HL-60 (cell line): ENCODE results near the gene CORO2A.

Experiments
- DNase-seq, 2 experiments: peaks; one replicate each; pipeline ENCODE4 v3.0.0-alpha.2; 2010 to 2020; ENCODE audit warnings: low read depth in 1 of 2, low spot score in 1 of 2
- H3K27ac ChIP-seq: fragments of 250-450 bp; sonication (Bioruptor Pico); replicated peaks from 2 replicates; pipeline ENCODE4 v1.5.1; 2020; ENCODE audit warnings: mild to moderate bottlenecking, moderate library complexity
- H3K27me3 ChIP-seq: fragments of 250-450 bp; sonication (Bioruptor Pico); 2 replicates; pipeline ENCODE4 v1.5.1; 2021; ENCODE audit warnings: mild to moderate bottlenecking, moderate library complexity; ENCODE audit not compliant: insufficient read depth, poor library complexity, severe bottlenecking
- H3K4me3 ChIP-seq: replicated peaks from 2 replicates; pipeline ENCODE4 v1.5.1; 2011; ENCODE audit warnings: mild to moderate bottlenecking, control low read depth, low read length; ENCODE audit not compliant: insufficient read depth
- GABPA ChIP-seq: IDR thresholded peaks from 2 replicates; pipeline ENCODE4 v1.6.1; 2012; ENCODE audit warnings: low read depth
- POLR2AphosphoS5 ChIP-seq: IDR thresholded peaks from 2 replicates; pipeline ENCODE4 v1.6.1; 2012; ENCODE audit warnings: low read depth
- SPI1 ChIP-seq: IDR thresholded peaks from 2 replicates; pipeline ENCODE4 v1.6.1; 2012; ENCODE audit warnings: low read depth, mild to moderate bottlenecking, borderline replicate concordance
- TF ChIP-seq, protein P1 (sequence below): IDR thresholded peaks from 2 replicates; pipeline ENCODE4 v1.6.1; 2012; ENCODE audit warnings: low read depth; ENCODE audit not compliant: insufficient replicate concordance
- TF ChIP-seq, protein P2 (sequence below): IDR thresholded peaks from one replicate; pipeline ENCODE4 v1.5.1; 2011; ENCODE audit warnings: low read length, control low read depth, inconsistent platforms; ENCODE audit not compliant: insufficient read depth

The CORO2A gene

DNA sequence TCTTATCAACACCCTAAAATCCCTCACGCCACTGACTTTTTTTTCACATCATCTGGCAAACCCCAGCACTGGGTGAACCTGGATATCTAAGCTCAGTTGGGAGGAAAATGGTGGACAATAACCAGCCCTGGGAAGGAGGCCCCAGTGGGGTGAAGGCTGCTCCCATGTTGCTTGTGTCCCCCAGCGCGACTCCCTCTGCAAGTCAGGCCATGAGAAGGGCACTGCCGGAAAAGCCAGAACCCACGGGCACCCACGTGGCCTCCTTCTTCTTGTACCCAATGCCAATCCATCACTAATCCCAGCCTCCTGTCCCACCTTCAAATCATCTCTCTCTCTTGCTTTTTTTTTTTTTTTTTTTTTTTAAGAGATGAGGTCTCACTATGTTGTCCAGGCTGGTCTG is 11.4 kb downstream of the CORO2A start:
- TF ChIP-seq, protein P1, sequence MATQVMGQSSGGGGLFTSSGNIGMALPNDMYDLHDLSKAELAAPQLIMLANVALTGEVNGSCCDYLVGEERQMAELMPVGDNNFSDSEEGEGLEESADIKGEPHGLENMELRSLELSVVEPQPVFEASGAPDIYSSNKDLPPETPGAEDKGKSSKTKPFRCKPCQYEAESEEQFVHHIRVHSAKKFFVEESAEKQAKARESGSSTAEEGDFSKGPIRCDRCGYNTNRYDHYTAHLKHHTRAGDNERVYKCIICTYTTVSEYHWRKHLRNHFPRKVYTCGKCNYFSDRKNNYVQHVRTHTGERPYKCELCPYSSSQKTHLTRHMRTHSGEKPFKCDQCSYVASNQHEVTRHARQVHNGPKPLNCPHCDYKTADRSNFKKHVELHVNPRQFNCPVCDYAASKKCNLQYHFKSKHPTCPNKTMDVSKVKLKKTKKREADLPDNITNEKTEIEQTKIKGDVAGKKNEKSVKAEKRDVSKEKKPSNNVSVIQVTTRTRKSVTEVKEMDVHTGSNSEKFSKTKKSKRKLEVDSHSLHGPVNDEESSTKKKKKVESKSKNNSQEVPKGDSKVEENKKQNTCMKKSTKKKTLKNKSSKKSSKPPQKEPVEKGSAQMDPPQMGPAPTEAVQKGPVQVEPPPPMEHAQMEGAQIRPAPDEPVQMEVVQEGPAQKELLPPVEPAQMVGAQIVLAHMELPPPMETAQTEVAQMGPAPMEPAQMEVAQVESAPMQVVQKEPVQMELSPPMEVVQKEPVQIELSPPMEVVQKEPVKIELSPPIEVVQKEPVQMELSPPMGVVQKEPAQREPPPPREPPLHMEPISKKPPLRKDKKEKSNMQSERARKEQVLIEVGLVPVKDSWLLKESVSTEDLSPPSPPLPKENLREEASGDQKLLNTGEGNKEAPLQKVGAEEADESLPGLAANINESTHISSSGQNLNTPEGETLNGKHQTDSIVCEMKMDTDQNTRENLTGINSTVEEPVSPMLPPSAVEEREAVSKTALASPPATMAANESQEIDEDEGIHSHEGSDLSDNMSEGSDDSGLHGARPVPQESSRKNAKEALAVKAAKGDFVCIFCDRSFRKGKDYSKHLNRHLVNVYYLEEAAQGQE = no peak
- TF ChIP-seq POLR2AphosphoS5 = no peak
- TF ChIP-seq, protein P2, sequence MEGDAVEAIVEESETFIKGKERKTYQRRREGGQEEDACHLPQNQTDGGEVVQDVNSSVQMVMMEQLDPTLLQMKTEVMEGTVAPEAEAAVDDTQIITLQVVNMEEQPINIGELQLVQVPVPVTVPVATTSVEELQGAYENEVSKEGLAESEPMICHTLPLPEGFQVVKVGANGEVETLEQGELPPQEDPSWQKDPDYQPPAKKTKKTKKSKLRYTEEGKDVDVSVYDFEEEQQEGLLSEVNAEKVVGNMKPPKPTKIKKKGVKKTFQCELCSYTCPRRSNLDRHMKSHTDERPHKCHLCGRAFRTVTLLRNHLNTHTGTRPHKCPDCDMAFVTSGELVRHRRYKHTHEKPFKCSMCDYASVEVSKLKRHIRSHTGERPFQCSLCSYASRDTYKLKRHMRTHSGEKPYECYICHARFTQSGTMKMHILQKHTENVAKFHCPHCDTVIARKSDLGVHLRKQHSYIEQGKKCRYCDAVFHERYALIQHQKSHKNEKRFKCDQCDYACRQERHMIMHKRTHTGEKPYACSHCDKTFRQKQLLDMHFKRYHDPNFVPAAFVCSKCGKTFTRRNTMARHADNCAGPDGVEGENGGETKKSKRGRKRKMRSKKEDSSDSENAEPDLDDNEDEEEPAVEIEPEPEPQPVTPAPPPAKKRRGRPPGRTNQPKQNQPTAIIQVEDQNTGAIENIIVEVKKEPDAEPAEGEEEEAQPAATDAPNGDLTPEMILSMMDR = no peak
- no peak for TF ChIP-seq SPI1
- no peak for DNase-seq
- Histone ChIP-seq H3K27me3 (no peaks in the 10 kb centered on the region), H3K4me3 (no peak overlapping the region), H3K27ac (peak overlapping the region; percentile 56; the same call in 1 of the 2 replicates)

DNA sequence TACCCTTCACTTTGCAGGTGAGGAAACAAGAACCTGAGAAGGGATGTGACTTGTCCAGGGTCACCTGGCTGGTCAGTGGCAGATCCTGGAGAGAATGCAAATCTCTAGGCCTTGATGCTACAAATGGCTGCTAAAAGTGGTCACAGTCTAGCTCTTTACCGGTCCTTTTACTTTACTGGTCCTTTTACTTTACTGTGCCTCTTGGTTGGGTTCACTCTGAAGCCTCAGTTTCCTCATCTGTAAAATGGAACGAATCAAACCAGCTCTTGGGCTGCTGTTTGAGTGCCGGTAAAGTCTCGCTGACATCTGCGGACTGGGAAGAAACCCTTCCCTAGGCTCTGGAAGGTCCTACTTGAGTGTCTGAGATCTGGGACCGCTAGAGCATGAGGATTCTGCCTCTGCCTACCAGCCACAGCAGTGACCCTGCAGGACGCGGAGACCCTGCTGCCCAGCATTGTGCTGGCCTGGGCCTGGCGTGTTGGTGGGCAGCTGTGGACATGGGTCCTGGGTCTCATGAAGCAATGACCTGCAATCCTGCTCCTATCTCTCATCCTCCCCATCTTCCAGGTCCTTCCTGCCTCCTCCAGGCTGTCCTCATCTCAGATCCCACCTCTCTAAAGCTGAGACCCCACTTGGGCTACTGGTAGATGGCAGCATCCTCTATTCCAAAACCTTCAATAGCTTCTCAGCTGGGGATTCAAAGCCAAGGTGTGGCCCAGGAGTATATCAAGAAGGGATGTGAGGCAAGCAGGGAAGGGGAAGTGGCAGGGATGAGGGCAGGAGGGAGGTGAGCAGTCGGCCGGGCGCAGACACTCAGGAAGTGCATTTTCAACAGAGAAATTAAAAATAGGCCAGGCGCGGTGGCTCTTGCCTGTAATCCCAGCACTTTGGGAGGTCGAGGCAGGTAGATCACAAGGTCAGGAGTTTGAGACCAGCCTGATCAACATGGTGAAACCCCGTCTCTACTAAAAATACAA is 13.3 kb downstream of the CORO2A start:
- TF ChIP-seq SPI1 = peak; percentile 90
- TF ChIP-seq, protein P1 = no peak
- TF ChIP-seq, protein P2 = no peak
- H3K27me3 ChIP-seq = no peaks in the 10 kb centered on the region
- peak overlapping the region; percentile 56 for H3K27ac ChIP-seq
- DNase-seq = peak; percentile 32 to 75
- no peak overlapping the region for H3K4me3 ChIP-seq

DNA sequence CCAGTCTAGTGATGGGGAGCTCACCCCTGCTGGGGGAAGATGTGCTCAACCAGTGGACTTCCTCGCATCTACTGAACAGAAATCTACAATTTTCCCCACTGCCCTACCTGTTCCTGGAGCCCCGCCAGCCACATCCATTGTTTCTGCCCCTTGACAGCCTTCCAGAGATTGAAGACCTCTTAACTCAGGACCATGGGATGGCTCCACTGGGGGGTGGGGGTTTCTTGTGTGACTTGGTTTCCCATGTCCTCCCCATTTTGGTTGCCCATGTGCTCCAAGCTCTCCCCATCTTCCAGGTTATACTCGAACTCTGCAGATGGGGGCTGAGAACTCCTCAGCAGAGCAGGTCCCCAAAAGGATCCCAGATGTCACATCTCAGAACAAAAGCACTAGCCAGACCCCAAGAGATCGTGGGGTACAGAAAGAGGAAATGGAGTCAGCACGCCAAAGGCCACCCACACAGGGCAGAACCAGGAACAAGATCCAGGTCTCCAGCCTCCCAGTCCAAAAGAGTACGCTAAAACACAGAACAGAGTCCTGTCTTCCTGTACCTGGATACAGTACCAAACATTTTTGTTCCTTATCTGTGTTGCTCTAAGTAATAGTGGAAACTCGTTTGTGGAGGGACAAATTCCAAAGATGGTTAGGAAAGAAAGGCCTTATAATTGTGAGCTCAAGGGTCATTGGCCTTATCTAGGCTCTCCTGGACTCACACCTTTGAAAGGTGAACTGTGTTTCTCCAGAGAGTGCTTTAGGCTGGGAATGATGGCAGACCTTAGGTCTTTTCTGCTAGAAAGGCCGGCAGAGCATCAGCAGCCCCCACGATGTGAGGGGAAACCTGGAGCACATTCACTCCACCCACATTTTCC is 15.8 kb downstream of the CORO2A start:
- H3K27ac ChIP-seq = 0 out of 2 replicates have a peak overlapping the region, but pooled peaks have one; percentile 19
- H3K4me3 ChIP-seq = no peak overlapping the region
- TF ChIP-seq POLR2AphosphoS5 (no peak), SPI1 (peak; percentile 59; the same call in 1 of the 2 replicates)
- no peaks in the 10 kb centered on the region for H3K27me3 ChIP-seq
- DNase-seq = no peak

DNA sequence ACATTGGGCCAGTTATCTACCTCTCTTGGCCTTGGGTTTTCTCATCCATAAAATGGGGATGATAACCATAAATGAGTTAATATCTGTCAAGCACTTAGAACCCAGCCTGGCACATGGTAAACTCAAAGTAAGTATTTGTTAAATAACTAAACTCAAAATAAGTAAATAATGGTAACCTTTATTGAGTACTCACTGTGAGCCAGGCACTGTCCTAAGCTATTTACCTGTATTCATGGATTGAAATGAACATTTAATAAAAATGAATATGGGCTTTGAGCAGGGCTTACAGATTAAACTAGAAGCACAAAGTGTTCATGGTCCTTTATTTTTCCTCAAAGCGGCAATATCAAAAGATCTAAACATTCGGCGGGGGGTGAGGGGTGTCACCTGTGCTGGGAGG is 16.7 kb downstream of the CORO2A start:
- DNase-seq = no peak
- no peak overlapping the region for H3K4me3 ChIP-seq
- no peak overlapping the region for H3K27ac ChIP-seq
- H3K27me3 ChIP-seq = no peaks in the 10 kb centered on the region
- TF ChIP-seq SPI1 (no peak), POLR2AphosphoS5 (no peak), GABPA (no peak)
- TF ChIP-seq, protein P1 = no peak
- TF ChIP-seq, protein P2 = no peak
